Stimulated activated CD4-positive, alpha-beta T cell treated with anti-CD3 and anti-CD28 coated beads, TNF-alpha, amount 100 ng/mL, for 1 hour (primary cell): ENCODE data around the gene ONECUT1.

Experiments used
- DNase-seq, 3 donors: peaks; one replicate each; pipeline ENCODE4 v3.0.0-alpha.2; 2020; ENCODE audit warnings: low read depth in 3 of 3, low spot score in 1 of 3

The ONECUT1 gene

GRCh38 chr15:52734329-52734728 lies 55.8 kb downstream of the ONECUT1 start:
- DNase-seq = no peak

- no peak for DNase-seq
These were observed 56.4 kb downstream of the ONECUT1 start for GRCh38 chr15:52733696-52734255.

- DNase-seq = no peak
These were observed 57.0 kb downstream of the ONECUT1 start for GRCh38 chr15:52733088-52733487.

DNA sequence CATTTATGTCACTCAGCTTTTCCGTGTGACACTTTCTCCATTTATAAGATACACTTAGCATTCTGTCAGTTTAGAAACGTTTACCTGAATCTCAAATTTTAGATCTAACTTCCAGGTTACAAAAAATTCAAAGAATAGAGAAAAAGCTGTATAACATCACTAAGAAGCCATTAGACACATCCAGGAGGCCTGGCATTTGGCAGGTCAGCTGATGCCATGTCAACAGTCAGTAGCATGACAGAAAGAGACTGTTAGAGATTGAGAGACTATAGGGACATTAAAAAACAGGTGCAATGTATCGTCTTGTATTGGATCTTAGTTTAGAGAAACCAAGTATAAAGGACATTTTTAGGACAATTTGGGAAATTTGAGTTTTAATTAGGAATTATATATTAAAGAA lies 57.6 kb downstream of the ONECUT1 start:
- DNase-seq = no peak

DNA sequence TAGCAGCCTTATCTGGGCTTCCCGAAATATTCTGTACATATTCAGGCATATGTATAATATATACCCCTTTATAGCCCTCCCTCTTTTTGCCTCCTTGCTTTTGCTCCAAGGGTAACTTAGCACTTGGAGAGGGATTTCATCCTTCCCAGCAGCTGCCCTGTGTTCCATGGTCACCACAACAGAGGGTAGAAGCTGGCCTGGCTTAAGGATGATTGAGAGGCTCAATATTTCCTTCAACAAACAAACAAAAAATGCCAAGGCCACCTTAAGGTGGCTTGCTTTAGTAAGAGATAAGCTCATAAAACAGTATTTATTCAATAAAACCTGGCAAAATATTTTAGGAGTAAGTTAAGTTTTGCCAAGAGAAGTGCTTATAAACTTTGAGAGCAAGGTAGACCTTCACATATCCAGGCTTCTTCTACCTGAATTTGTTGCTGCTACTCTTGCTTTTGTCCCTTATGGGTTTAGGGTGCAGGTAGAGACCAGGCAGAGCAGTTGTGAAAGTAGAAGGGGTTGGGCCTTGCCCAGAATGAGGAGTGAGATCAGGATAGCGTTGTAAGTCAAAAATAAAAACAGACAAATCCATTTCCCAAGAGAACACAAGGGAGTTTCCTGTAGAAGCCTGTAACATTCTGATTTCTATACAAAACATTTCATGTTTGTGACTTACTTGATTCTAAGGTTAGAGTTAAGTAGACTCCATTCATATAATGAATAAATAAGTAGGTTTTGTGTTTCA lies 58.2 kb downstream of the ONECUT1 start:
- no peak for DNase-seq

DNA sequence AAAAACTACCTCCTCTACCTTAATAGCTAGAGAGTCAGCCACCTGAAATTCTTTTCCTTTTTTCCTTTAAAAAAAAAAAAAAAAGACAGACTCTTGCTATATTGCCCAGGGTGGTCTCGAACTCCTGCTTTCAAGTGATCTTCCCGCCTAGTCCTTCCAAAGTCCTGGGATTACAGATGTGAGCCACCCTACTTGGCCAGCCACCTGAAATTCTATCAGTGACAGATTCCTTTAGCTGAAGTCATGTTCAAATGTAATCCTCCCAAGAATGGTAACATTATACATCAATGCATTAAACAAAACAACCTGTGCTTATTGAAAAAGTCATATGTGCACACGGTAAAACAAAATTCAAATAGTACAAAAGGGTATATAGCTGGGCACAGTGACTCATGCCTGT lies 59.1 kb downstream of the ONECUT1 start:
- no peak for DNase-seq

- DNase-seq = no peak
These were observed 59.5 kb downstream of the ONECUT1 start for GRCh38 chr15:52730594-52730993.

DNA sequence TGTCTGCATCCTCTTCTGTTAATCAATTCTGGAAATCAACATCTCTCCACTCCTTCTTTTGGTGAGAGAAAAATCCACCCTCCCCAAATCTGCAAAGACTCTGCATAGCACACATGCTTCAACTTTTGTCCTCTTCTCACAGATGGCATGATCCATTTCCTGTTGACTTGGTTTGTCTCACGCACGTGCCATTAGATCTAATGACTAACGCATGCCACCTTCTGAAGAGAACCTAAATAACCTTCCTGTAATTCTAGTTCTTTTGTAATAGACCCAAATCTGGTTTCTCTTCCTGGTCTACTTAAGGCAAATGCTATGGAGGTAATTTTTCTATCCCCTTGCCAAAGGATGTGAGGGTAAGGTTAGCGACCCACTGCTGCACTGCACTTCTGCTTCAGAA lies 60.0 kb downstream of the ONECUT1 start:
- DNase-seq = peak in 1 of 3 donors; percentile 11

- no peak for DNase-seq
These were observed 61.2 kb downstream of the ONECUT1 start for GRCh38 chr15:52728899-52729298.

- no peak for DNase-seq
These were observed 62.3 kb downstream of the ONECUT1 start for GRCh38 chr15:52727815-52728214.

DNA sequence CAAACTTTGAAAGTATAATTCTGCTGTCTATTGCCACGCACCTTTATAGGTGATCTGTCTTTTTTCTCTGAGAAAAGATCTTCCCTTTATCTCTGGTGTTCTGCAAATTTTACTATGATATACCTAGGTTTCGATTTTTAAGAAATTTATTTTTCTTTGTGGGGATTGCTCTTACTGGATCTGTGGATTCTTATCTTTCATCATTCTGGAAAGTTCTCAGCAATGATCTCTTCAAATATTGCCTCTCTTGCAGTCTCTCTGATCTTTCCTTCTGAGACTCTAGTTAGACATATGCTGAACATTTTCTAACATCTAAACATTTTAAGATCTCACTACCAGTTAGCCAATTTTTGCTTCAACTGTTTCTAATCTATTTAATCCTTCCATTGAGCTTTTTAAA lies 63.9 kb downstream of the ONECUT1 start:
- DNase-seq = no peak

DNA sequence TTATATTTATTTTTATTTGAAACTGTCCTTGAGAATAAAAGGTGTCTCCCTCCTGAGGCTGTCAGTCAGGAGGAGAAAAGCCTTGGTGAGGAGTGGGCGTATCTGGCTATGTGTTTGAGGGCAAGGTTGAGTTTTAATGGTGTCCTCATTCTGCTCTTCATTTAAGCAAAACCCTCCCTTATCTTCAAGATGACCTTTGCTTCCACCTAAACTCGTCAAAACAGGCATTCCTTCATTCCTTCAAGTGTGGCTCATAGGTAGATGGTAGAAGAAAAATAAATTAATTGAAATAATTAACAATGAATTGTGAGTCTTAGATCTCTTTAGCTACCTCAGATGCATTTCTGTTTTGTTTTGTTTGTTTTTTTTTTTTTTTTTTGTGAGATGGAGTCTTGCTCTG lies 71.6 kb downstream of the ONECUT1 start:
- DNase-seq = no peak

DNA sequence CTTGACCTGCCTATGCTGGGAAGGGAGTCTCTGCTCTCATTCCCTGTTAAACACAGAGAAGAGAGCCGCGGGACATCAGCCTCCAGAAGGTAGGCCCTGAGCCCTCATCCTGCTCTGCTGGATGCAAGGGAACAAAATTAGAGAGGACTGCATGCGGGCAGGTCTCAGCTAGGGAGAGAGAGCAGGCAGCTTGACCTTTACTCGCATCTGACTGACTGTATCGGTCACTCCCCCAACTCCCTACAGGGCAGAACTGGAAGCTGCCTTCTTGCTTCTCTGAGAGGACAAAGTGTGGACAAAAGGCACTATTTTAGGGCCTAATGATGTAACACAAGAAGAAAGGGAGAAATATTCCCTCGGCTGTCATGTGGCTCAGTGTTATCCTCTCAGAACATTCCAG lies 72.2 kb downstream of the ONECUT1 start:
- no peak for DNase-seq

GRCh38 chr15:52717481-52717880 lies 72.7 kb downstream of the ONECUT1 start:
- no peak for DNase-seq

GRCh38 chr15:52716536-52716935 lies 73.6 kb downstream of the ONECUT1 start:
- no peak for DNase-seq

DNA sequence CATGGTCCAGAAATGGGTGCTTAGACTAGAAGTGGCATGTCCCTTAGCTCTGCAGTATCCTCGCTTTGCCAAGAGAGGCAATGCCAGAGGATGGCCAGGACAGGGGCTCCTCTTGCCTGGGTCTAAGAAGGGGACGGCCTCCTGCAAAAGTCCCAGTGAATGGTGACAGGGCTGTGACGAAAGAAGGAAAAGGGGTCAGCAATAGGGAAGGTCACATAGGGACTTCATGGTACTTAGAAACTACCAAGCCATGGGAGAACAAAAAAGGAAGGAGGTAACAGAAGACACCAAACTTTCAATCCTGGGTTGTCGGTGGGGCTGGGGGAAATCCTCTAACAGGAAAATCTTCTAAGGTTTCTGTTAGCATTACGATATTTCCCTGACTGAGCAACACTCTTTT lies 74.7 kb downstream of the ONECUT1 start:
- DNase-seq = no peak

DNA sequence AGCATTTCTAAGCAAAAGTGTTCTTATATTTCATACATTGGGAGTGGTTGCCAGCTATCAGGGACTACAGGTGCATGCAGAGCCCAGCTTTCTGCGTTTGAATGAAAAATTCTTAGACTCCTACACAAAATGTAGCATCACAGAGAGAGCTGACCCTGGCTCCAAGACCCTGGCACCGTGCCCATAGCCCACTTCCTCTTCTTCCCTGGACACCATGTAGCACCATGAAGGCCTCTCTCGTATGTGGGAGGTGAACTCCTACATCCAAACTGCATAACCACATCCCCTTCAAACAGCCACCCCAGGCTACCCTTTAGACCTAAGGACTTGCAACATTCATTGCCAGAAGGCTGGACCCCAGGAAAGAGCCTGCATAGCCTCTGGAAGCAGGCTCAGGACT lies 75.2 kb downstream of the ONECUT1 start:
- no peak for DNase-seq

- no peak for DNase-seq
These were observed 79.3 kb downstream of the ONECUT1 start for GRCh38 chr15:52710708-52711389.

- no peak for DNase-seq
These were observed 80.0 kb downstream of the ONECUT1 start for GRCh38 chr15:52710050-52710707.

- DNase-seq = no peak
These were observed 80.8 kb downstream of the ONECUT1 start for GRCh38 chr15:52709187-52709981.
